ENCODE results near the gene CACNA1C.

DNA sequence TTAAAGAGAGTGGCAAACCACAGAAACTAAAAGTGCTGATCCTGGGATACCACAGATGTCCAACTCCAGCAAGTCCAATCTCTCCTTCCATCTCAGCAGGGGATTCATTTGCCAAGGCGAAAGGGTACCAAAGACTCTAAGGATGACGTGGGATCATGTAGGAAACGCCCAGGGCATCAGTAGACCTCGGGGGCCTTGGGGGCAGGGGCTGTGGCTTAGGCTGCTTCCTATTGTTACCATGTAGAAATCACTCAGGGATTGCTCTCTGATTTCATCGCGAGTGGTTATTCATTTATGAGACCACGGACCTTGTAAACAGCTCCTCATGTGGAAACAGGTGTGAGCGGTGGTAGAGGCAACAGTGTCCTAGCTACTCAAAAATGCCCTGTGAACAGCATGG, 592.7 kb downstream of the CACNA1C start:
- TF ChIP-seq CTCF (IDR thresholded peaks at IDR 0.05) (no peak), POLR2AphosphoS5 (IDR thresholded peaks at IDR 0.05) (no peak), POLR2A (IDR thresholded peaks at IDR 0.05) (no peak)
